Measurements from ENCODE around the gene TAF3.

TAF3 gene

DNA sequence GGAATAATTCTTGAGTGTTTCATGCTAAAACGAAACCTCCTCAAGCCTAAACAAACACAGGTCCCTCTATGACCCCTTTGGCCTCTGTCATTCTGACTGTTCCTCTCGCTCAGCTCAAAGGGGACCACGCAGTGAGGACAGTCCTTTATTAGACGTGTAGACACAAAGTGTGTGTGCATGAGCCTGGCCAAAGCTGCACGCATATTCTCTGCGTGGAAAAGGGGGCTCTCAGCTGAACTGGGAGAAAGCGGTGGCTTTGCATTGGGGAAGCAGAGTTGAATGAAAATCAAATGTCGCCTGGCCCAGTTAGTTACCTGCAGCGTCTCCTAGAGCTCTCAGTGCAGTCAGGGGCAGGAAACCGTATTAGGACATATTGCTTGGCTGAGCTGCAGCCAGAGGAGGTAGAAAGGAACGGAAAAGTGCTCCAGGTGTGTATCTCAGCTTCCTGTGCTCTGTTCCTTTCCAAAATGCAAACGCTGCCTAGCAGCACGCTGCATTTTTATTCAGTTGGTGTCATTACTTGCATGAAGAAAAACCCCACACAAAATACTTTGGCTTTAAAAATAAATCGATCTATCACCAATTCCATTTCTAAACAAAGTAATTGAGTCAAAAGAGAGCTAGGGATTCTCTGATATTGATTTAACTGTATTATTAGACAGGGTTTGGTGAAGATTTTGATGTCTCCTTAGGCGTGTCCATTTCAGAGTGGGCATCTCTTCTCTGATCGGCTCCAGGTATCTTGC lies 241.1 kb downstream of the TAF3 start:
- no peaks in the 10 kb centered on the region for H3K27me3 ChIP-seq (replicated peaks; ENCODE audit: insufficient read depth, low read length)
- H3K4me1 ChIP-seq (ENCODE audit: low read length), result no peaks in the 10 kb centered on the region
- no peaks in the 10 kb centered on the region for H3F3A ChIP-seq (ENCODE audit: insufficient read depth, low read length)
- H3K36me3 ChIP-seq (replicated peaks; ENCODE audit: insufficient read depth, low read length), result no peaks in the 10 kb centered on the region
- H3K9me3 ChIP-seq (replicated peaks; ENCODE audit: insufficient read depth, low read length), result no peaks in the 10 kb centered on the region
- H3K4me3 ChIP-seq (ENCODE audit: low read length), result no peak overlapping the region
- H3K27ac ChIP-seq (ENCODE audit: low read length), result no peak overlapping the region
- peak overlapping the region; percentile 61; the same call in 1 of the 2 replicates for H3K4me2 ChIP-seq (ENCODE audit: low read depth, low read length)
- H3K9ac ChIP-seq (ENCODE audit: low read length), result no peak overlapping the region
- H3K9me2 ChIP-seq (replicated peaks; ENCODE audit: insufficient read depth, low read length), result no peaks in the 10 kb centered on the region
- H3K79me2 ChIP-seq (ENCODE audit: low read length), result no peaks in the 10 kb centered on the region
- no peak for TF ChIP-seq EZH2 (optimal IDR thresholded peaks at IDR 0.05; ENCODE audit: low read depth, low read length)
- no peak for TF ChIP-seq EZH2phosphoT487 (IDR thresholded peaks at IDR 0.05; ENCODE audit: low read length)
- TF ChIP-seq, protein P1, sequence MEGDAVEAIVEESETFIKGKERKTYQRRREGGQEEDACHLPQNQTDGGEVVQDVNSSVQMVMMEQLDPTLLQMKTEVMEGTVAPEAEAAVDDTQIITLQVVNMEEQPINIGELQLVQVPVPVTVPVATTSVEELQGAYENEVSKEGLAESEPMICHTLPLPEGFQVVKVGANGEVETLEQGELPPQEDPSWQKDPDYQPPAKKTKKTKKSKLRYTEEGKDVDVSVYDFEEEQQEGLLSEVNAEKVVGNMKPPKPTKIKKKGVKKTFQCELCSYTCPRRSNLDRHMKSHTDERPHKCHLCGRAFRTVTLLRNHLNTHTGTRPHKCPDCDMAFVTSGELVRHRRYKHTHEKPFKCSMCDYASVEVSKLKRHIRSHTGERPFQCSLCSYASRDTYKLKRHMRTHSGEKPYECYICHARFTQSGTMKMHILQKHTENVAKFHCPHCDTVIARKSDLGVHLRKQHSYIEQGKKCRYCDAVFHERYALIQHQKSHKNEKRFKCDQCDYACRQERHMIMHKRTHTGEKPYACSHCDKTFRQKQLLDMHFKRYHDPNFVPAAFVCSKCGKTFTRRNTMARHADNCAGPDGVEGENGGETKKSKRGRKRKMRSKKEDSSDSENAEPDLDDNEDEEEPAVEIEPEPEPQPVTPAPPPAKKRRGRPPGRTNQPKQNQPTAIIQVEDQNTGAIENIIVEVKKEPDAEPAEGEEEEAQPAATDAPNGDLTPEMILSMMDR (IDR thresholded peaks at IDR 0.05; ENCODE audit: low read length), result no peak
- DNase-seq, result no peak
- no peak overlapping the region for H2AFZ ChIP-seq (ENCODE audit: low read length)
- H4K20me1 ChIP-seq (ENCODE audit: insufficient read depth, low read length), result no peaks in the 10 kb centered on the region

DNA sequence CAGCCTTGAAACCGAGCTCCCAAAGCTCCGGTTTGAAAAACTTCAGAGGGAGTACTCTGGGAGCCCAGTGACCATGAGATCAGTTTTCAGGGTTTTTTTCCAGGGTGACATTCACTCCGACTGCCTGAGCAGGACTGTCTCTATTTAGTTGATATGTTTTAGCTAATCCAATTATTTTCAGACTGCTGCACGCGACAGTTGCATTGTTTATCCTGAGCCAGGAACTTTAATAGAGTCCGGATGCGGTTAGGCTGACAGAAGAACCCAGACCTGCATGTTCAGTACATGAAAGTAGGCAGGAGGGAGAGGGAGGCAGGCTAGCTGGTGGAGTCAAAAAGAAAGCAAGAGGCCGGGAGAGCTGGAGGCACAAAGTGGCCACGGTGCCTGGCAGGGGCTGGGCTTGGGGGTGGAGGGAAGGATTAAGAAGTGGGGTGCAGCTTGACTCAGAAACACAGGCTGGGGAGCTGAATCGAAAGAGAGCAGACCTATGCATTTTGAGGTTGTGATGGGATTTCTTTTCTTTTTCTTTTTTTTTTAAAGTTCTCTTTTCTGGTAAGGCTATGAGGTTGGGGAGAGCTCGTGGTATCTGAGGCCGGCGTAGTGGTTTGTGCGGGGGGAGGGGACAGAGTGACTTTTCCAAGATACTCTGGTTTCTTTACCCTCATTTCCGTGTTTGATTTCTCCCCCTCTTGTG lies 241.9 kb downstream of the TAF3 start:
- DNase-seq, result peak; percentile 71
- H4K20me1 ChIP-seq (ENCODE audit: insufficient read depth, low read length), result no peaks in the 10 kb centered on the region

DNA sequence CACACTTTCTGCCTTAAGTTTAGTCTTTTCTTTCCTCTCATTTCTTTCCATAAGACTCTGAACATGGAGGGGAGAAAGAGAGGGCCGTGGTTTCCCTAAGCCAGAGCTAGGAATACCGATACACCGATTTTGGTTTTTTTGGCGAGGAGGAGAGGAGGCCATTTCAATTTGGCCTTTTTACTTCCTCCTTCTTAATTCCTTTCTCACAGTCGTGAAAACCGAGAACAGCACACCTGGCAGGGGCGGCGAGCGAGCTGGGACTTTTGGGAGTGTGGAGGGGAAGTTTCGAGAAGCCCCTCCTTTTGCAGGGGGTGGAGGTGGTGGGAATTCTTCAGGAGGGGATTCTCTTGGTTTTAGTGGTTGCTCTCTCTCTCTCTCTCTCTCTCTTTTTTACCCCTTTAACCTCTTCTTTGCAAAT lies 242.4 kb downstream of the TAF3 start:
- Histone ChIP-seq H2AFZ (ENCODE audit: low read length) (peak overlapping the region; percentile 71), H3K9ac (ENCODE audit: low read length) (peak overlapping the region; percentile 28; the same call in 1 of the 2 replicates), H3K27ac (ENCODE audit: low read length) (peak overlapping the region; percentile 43; the same call in 1 of the 2 replicates), H3K9me2 (replicated peaks; ENCODE audit: insufficient read depth, low read length) (no peaks in the 10 kb centered on the region), H3K36me3 (replicated peaks; ENCODE audit: insufficient read depth, low read length) (no peaks in the 10 kb centered on the region), H3K27me3 (replicated peaks; ENCODE audit: insufficient read depth, low read length) (no peaks in the 10 kb centered on the region), H3K4me3 (ENCODE audit: low read length) (peak overlapping the region; percentile 47), H3K79me2 (ENCODE audit: low read length) (no peaks in the 10 kb centered on the region), H4K20me1 (ENCODE audit: insufficient read depth, low read length) (no peaks in the 10 kb centered on the region), H3K9me3 (replicated peaks; ENCODE audit: insufficient read depth, low read length) (no peaks in the 10 kb centered on the region), H3F3A (ENCODE audit: insufficient read depth, low read length) (no peaks in the 10 kb centered on the region), H3K4me1 (ENCODE audit: low read length) (no peaks in the 10 kb centered on the region), H3K4me2 (ENCODE audit: low read depth, low read length) (peak overlapping the region; percentile 61)
- DNase-seq, result no peak
- TF ChIP-seq EZH2phosphoT487 (IDR thresholded peaks at IDR 0.05; ENCODE audit: low read length) (no peak), EZH2 (optimal IDR thresholded peaks at IDR 0.05; ENCODE audit: low read depth, low read length) (no peak)
- TF ChIP-seq, protein P1 (IDR thresholded peaks at IDR 0.05; ENCODE audit: low read length), result no peak

More for the DNA sequence above, 241.9 kb downstream of the TAF3 start:
- peak overlapping the region; percentile 43; the same call in 1 of the 2 replicates for H3K27ac ChIP-seq (ENCODE audit: low read length)
- no peaks in the 10 kb centered on the region for H3K36me3 ChIP-seq (replicated peaks; ENCODE audit: insufficient read depth, low read length)
- H2AFZ ChIP-seq (ENCODE audit: low read length), result peak overlapping the region; percentile 71
- H3F3A ChIP-seq (ENCODE audit: insufficient read depth, low read length), result no peaks in the 10 kb centered on the region
- no peaks in the 10 kb centered on the region for H3K79me2 ChIP-seq (ENCODE audit: low read length)
- peak overlapping the region; percentile 28; the same call in 1 of the 2 replicates for H3K9ac ChIP-seq (ENCODE audit: low read length)
- no peaks in the 10 kb centered on the region for H3K9me2 ChIP-seq (replicated peaks; ENCODE audit: insufficient read depth, low read length)
- H3K4me1 ChIP-seq (ENCODE audit: low read length), result no peaks in the 10 kb centered on the region
- TF ChIP-seq, protein P1 (IDR thresholded peaks at IDR 0.05; ENCODE audit: low read length), result no peak
- TF ChIP-seq EZH2 (optimal IDR thresholded peaks at IDR 0.05; ENCODE audit: low read depth, low read length), result no peak
- TF ChIP-seq EZH2phosphoT487 (IDR thresholded peaks at IDR 0.05; ENCODE audit: low read length), result no peak
- H3K9me3 ChIP-seq (replicated peaks; ENCODE audit: insufficient read depth, low read length), result no peaks in the 10 kb centered on the region
- H3K27me3 ChIP-seq (replicated peaks; ENCODE audit: insufficient read depth, low read length), result no peaks in the 10 kb centered on the region
- peak overlapping the region; percentile 61 for H3K4me2 ChIP-seq (ENCODE audit: low read depth, low read length)
- peak overlapping the region; percentile 47 for H3K4me3 ChIP-seq (ENCODE audit: low read length)
